Small intestine (tissue), 7 donors: ENCODE measurements around the gene COPB2. TPM values are rescaled to one million over a fixed set of nuclear protein-coding genes. Genes with fewer than 3 reads are reported as not detected.

Experiments
- DNase-seq, 2 donors: peaks; one replicate each; pipeline versions ENCODE4 v3.0.0 to v3.0.0-alpha.2; 2013
- FAIRE-seq: peaks from 2 replicates; lab custom pipeline; 2012; peaks lifted over from hg19 to GRCh38; lab: Jason Lieb, UNC
- H3K27ac ChIP-seq, 3 donors: one replicate each; pipeline ENCODE4 v1.5.1; 2013; ENCODE audit warnings: low read length in 2 of 3, mild to moderate bottlenecking in 2 of 3, control low read depth in 1 of 3, inconsistent platforms in 1 of 3, low read depth in 1 of 3, moderate library complexity in 1 of 3
- H3K27me3 ChIP-seq, 3 donors: one replicate each; pipeline ENCODE4 v1.6.1; 2013; ENCODE audit warnings: low read length in 3 of 3, inconsistent platforms in 1 of 3; ENCODE audit not compliant: control insufficient read depth in 3 of 3, insufficient read depth in 3 of 3
- H3K36me3 ChIP-seq, 3 donors: one replicate each; pipeline ENCODE4 v1.6.1; 2013; ENCODE audit warnings: low read length in 3 of 3, inconsistent platforms in 1 of 3, low read depth in 1 of 3, mild to moderate bottlenecking in 1 of 3, moderate library complexity in 1 of 3; ENCODE audit not compliant: control insufficient read depth in 3 of 3, insufficient read depth in 2 of 3
- H3K4me1 ChIP-seq, 3 donors: one replicate each; pipeline ENCODE4 v1.6.1; 2013; ENCODE audit warnings: low read length in 2 of 3, inconsistent platforms in 1 of 3, low read depth in 1 of 3, mild to moderate bottlenecking in 1 of 3, moderate library complexity in 1 of 3; ENCODE audit not compliant: control insufficient read depth in 3 of 3, insufficient read depth in 2 of 3
- H3K4me3 ChIP-seq, 3 donors: one replicate each; pipeline ENCODE4 v1.5.1; 2013; ENCODE audit warnings: low read length in 3 of 3, control low read depth in 1 of 3, inconsistent platforms in 1 of 3, low read depth in 1 of 3, mild to moderate bottlenecking in 1 of 3, moderate library complexity in 1 of 3
- H3K9me3 ChIP-seq, 2 donors: one replicate each; pipeline ENCODE4 v1.6.1; 2013; ENCODE audit warnings: low read depth in 1 of 2, low read length in 1 of 2; ENCODE audit not compliant: control insufficient read depth in 2 of 2, insufficient read depth in 1 of 2
- WGBS, 3 donors: extraction: QIAGEN DNeasy Blood & Tissue Kit; methylation state at CpG; one replicate each; pipeline ENCODE4 v1.1.7; 2013; 5-methylcytosine and 5-hydroxymethylcytosine counted together
- polyA plus RNA-seq, 4 donors: library from polyadenylated mRNA; stranded (reverse) in 3 of 4; unstranded in 1 of 4; fragments of 200-250 nt in 3 of 4; fragments of 120-200 nt in 1 of 4; gene quantifications; one replicate each; pipeline versions ENCODE4 v1.2.1 to v1.2.3, GENCODE V29; 2013
- donor health status: healthy with polysubstance abuse.
- donor health status: control.
- donor health status: control.
- donor health status: Bipolar disorder and iron deficiency.
- donor health status: healthy.

The COPB2 gene
- polyA plus RNA-seq, 4 donors, result 53.5 to 128 (median 67.5) TPM

DNA sequence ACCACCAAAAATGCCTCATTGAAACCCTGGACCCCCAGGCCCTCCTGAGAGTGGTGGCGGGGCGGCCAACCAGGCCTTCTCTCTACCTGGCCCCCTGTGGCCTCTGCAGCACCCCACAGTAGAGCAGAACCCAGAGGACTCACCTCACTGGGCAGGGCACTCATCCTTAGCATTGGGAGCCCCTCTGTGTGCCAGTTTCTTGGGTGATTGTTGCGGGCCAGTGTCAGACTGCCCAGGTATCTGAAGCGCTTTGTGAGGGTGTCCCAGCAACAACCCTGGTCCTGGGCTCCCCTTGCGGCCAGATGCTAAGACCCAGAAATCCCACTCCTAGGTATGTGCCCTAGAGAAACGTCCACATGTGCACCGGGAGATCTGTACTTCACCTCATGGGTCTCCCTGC lies 66.3 kb downstream of the COPB2 start:
- H3K27me3 ChIP-seq, result peaks cover 0 to 11% (median 0%) of the 10 kb centered on the region in 3 donors
- H3K4me1 ChIP-seq, result no peaks in the 10 kb centered on the region
- WGBS, 3 donors, result 77 to 91% (median 90%) methylated on average over 7 of the region's 7 CpGs
- no peak for DNase-seq
- H3K36me3 ChIP-seq, result no peaks in the 10 kb centered on the region
- no peaks in the 10 kb centered on the region for H3K9me3 ChIP-seq
- no peak for FAIRE-seq
- H3K27ac ChIP-seq, result no peak overlapping the region
- no peak overlapping the region for H3K4me3 ChIP-seq

DNA sequence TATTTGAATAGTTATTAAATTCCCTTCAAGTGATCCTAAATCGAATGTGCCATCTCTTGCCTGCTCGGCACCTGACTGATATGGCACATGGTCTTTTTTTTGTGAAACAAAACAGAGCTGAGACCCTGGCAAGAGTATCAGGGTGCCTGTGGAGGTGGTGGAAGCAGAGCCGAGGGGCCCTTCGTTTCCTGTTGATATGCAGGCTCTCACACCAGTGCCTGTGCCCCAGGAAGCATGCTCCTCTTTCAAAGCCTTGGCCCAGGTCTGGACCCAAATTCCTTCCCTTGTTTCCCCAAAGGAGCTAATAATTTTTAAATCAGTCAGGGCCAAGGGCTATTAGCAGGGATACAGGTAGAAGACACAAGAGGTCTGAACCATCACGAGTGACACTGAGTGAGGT lies 67.1 kb downstream of the COPB2 start:
- FAIRE-seq (no peak), DNase-seq (no peak)
- WGBS, 3 donors, result 68 to 90% (median 74%) methylated on average over 5 of the region's 5 CpGs

DNA sequence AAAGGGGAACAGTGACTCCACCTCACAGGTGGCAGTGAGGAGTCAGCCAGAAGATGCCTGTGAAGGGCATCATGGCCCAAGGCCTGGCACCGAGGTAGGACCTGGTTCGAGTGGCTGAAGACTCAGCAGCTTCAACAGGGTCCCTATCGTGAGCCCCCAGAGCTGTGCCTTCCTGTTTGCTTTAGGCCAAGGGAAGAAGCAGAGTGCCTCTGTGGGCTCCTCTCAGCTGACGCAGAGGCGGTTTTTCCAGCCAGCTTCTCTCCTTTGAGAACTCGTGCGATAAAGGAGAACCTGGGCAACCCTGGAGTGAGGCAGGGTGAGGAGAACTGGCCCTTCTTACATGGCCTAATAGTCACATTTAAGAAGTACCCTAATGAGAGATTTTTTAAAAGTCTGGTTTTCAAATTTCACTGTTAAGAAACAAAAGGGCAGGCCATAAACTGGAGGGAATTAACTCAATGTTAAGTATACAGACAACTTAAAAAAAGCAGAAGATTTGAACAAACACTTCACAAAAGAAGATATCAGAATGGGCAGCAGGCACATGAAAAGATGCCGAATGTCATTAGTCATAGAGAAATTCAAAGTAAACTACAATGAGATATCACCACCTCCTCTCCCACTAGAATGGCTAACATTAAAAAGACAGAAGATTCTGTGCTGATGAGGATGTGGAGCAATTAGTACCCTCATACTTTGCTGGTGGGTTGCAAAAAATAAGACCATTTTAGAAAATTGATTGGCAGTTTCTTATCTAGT lies 68.7 kb downstream of the COPB2 start:
- DNase-seq (no peak), FAIRE-seq (no peak)
- Histone ChIP-seq H3K4me3 (no peak overlapping the region), H3K4me1 (no peaks in the 10 kb centered on the region), H3K36me3 (no peaks in the 10 kb centered on the region), H3K9me3 (no peaks in the 10 kb centered on the region), H3K27me3 (peaks cover 0 to 11% (median 0%) of the 10 kb centered on the region in 3 donors), H3K27ac (no peak overlapping the region)
- 79 to 89% (median 83%) methylated on average over 8 of the region's 8 CpGs for whole genome bisulfite sequencing, 3 donors

More for the DNA sequence above, 67.1 kb downstream of the COPB2 start:
- Histone ChIP-seq H3K9me3 (no peaks in the 10 kb centered on the region), H3K4me3 (no peak overlapping the region), H3K27ac (no peak overlapping the region), H3K4me1 (no peaks in the 10 kb centered on the region), H3K27me3 (peaks cover 0 to 11% (median 0%) of the 10 kb centered on the region in 3 donors), H3K36me3 (no peaks in the 10 kb centered on the region)

DNA sequence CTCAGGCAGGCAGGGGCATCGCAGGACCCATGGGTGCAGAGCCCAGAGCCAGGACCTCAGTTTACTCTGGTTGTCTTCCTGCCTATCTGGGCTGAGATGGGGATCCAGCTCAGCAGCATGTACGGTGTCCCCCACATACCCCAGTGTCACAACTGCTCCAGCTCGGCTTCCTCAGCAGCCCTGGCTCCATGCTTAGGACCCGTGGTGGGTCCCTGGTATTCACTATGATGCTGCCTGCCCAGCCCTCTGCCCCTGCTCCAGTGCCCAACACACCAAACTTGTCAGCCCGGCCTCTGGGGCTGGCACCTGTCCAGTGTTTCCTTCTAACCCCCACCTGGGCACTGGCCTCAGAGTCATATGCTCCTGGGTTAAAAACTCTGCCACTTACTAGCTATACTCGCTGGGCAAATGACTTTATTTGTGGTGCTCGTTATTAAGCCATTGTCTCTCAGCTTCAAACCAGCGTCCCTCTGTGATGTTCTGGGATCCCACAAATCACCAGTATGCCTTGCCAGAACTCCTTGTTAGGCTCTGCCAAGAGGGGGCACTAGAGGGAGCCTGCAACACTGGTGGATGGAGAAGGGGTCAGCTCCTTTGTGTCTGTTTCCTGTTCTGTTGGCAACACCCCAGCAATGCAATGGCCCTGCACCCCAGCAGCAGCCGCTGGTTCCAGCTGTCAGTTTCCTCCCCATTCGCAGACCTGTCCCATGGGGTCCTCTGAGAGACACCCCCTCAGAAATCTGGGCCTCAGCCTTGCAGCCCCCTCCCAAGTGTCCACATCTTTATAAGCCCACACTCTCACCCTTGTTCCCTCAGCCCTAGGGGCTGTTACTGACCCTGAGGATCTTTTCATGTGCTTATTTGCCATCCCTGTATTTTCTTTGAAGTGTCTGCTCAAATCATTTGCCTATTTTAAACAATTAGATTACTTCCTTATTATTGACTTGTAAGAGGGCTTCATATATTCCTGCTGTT lies 69.7 kb downstream of the COPB2 start:
- Histone ChIP-seq H3K27me3 (peaks cover 0 to 11% (median 0%) of the 10 kb centered on the region in 3 donors), H3K4me1 (no peaks in the 10 kb centered on the region), H3K36me3 (no peaks in the 10 kb centered on the region), H3K27ac (no peak overlapping the region), H3K9me3 (no peaks in the 10 kb centered on the region), H3K4me3 (no peak overlapping the region)
- FAIRE-seq (no peak), DNase-seq (no peak)
- 69 to 75% (median 73%) methylated on average over 10 of the region's 10 CpGs for WGBS, 3 donors

DNA sequence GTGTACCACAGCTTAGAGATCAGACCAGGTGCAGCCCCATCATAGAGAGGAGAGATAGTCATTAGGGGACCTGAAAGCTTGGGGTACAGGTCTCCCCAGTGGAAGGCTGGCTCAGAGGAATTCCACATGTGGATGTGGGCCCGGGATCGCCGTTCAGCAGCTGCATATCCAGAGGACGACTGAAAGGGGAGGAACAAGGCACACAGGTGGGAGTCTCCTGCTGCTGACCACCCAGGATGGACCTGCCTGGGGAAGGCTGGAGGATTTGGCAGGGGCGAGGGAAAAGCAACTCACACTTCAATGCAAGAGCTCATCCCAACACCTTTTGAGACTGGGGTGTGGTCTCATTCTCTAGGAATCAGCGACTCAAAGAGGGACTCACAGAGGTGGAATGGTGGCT lies 70.6 kb downstream of the COPB2 start:
- H3K9me3 ChIP-seq, result no peaks in the 10 kb centered on the region
- no peak overlapping the region for H3K27ac ChIP-seq
- WGBS, 3 donors, result 82 to 87% (median 84%) methylated on average over 6 of the region's 6 CpGs
- peaks cover 0 to 11% (median 3%) of the 10 kb centered on the region in 3 donors for H3K27me3 ChIP-seq
- DNase-seq (no peak), FAIRE-seq (no peak)
- no peaks in the 10 kb centered on the region for H3K36me3 ChIP-seq
- H3K4me1 ChIP-seq, result no peaks in the 10 kb centered on the region
- no peak overlapping the region for H3K4me3 ChIP-seq

DNA sequence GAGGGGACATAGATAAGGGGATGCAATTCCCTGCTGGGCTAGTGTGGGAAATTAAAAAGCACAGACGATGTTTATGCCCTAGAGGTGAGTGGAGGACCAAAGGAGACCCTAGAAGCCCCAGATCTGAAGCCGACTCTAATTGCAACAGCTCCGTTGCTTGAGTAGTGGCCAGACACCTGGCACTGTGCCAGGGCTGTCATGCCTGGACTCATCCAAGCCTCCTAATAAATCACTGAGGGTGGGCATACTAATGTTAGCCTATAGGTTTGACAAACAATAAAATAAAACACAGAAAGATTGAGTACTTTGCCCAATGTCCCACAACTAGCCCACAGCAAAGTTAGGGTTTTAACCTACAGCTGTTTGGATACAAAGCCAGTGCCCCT lies 71.0 kb downstream of the COPB2 start:
- FAIRE-seq (no peak), DNase-seq (no peak)
- Histone ChIP-seq H3K27me3 (peaks cover 0 to 11% (median 6%) of the 10 kb centered on the region in 3 donors), H3K36me3 (no peaks in the 10 kb centered on the region), H3K9me3 (no peaks in the 10 kb centered on the region), H3K27ac (no peak overlapping the region), H3K4me3 (no peak overlapping the region), H3K4me1 (no peaks in the 10 kb centered on the region)
- 53 to 70% (median 69%) methylated on average over 3 of the region's 3 CpGs for WGBS, 3 donors

DNA sequence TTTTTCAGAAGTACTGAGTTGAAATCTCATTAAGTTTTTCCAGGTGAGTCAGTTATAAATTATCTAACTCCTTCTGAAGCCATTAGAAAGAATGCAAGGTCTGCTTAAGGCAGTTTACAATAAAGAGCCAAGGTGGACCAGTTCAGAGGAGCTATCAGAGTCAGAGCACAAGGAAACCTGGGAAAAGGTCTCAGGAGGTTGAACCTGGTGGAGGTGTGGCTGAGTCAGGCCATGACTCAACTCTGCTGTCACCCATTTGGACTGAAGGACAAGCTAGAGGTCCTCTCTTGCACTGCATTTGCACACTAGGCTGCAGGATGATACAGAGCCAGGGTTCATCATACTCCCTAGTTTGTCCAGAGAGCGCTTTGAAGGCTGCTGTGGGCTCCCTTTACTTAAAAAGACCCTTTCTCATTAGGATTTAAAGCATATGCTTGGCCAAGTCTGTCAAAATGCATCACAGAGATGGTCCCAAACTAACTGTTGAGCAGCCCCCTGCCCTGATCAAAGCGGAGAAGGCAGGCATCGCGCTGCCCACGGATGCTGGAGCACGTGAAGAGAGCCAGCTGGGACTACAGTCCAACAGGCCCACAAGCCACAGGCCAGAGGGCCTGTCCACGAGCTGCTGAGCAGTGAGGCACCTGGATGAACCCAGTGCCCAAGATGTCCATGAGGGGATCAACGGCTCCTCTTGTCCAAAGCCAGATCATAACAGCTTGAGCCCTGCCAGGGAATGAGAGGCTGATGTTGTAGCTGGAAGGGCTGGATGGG lies 71.6 kb downstream of the COPB2 start:
- H3K9me3 ChIP-seq, result no peaks in the 10 kb centered on the region
- 86 to 92% (median 90%) methylated on average over 8 of the region's 8 CpGs for WGBS, 3 donors
- H3K36me3 ChIP-seq, result no peaks in the 10 kb centered on the region
- no peak overlapping the region for H3K4me3 ChIP-seq
- no peaks in the 10 kb centered on the region for H3K4me1 ChIP-seq
- H3K27me3 ChIP-seq, result peaks cover 0 to 11% (median 6%) of the 10 kb centered on the region in 3 donors
- H3K27ac ChIP-seq, result no peak overlapping the region
- DNase-seq (peak in 1 of 2 donors; percentile 87), FAIRE-seq (no peak)

DNA sequence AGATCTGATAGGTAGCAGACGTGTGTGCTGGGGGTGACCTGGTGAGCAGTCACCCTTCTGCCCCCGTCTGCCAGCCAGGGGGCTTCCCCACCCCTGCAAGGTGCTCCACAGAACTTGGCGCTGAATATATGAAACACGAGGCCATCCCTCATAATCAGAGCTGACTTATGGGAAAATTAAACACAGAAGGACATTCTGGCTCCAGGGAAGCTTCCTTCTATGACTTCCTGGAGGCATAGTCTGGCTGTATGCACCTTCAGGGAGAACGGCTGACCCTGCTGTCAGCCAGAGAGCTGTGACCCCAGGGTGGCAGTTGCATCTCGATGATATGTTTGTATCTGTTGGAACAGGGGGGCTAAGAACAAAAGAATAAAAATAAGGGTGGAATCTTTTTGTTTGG lies 72.2 kb downstream of the COPB2 start:
- Histone ChIP-seq H3K36me3 (no peaks in the 10 kb centered on the region), H3K4me3 (no peak overlapping the region), H3K27me3 (peaks cover 0 to 11% (median 6%) of the 10 kb centered on the region in 3 donors), H3K9me3 (no peaks in the 10 kb centered on the region), H3K4me1 (no peaks in the 10 kb centered on the region), H3K27ac (no peak overlapping the region)
- WGBS, 3 donors, result 48 to 63% (median 50%) methylated on average over 6 of the region's 6 CpGs
- FAIRE-seq, result no peak
- DNase-seq, result no peak
